Measurements from ENCODE around the gene IL1RN.

The IL1RN gene

GRCh38 chr2:113175042-113175628 lies 47.7 kb downstream of the IL1RN start:
- DNase-seq: no peak

GRCh38 chr2:113175736-113176695 lies 48.6 kb downstream of the IL1RN start:
- DNase-seq: no peak

GRCh38 chr2:113176696-113177355 lies 49.4 kb downstream of the IL1RN start:
- DNase-seq: no peak

- no peak for DNase-seq
These were observed 50.8 kb downstream of the IL1RN start for GRCh38 chr2:113178069-113178746.

- DNase-seq: no peak
These were observed 51.5 kb downstream of the IL1RN start for GRCh38 chr2:113178891-113179290.

- no peak for DNase-seq
These were observed 52.1 kb downstream of the IL1RN start for GRCh38 chr2:113179446-113180045.

GRCh38 chr2:113180131-113180946 lies 52.9 kb downstream of the IL1RN start:
- no peak for DNase-seq

GRCh38 chr2:113181258-113182051 lies 54.1 kb downstream of the IL1RN start:
- peak; percentile 32 for DNase-seq

GRCh38 chr2:113182471-113183260 lies 55.3 kb downstream of the IL1RN start:
- DNase-seq: no peak

GRCh38 chr2:113183264-113183663 lies 55.9 kb downstream of the IL1RN start:
- no peak for DNase-seq
